ENCODE data around the gene PELI1. TPM values are rescaled to one million over a fixed set of nuclear protein-coding genes. Genes with fewer than 3 reads are reported as not detected.

The PELI1 gene
- total and polyA plus RNA-seq, 2 donors (not counting 3 experiments of a cell fraction or from before 2014, with no cell fraction given): 14.2 to 30.9 TPM

- no peak for DNase-seq (ENCODE audit: low read depth, low spot score)
- no TSS peak for BruUV-seq (replicated peaks)
- Histone ChIP-seq H3K36me3 (ENCODE audit: control insufficient read depth in 2 of 2, extremely low read depth in 1 of 2, insufficient read depth in 2 of 2, low read length in 2 of 2) (no peaks in the 10 kb centered on the region), H3K4me3 (replicated peaks in 1 of 3; ENCODE audit: insufficient read depth in 1 of 3, low read depth in 1 of 3, low read length in 3 of 3) (no peak overlapping the region), H2AFZ (ENCODE audit: low read depth, low read length) (no peak overlapping the region), H3K79me2 (ENCODE audit: control insufficient read depth, insufficient read depth, low read length) (peaks cover 34% of the 10 kb centered on the region), H3K4me1 (ENCODE audit: control insufficient read depth, extremely low read depth, insufficient read depth, low read length) (peaks cover 18% of the 10 kb centered on the region), H3K27ac (ENCODE audit: insufficient read depth, low read depth, low read length) (no peak overlapping the region), H3K4me2 (ENCODE audit: insufficient read depth, low read length) (no peak overlapping the region), H3K9ac (replicated peaks; ENCODE audit: extremely low read depth, insufficient read depth, low read length) (no peak overlapping the region), H4K20me1 (replicated peaks; ENCODE audit: control insufficient read depth, extremely low read depth, insufficient read depth, low read length) (no peaks in the 10 kb centered on the region), H3K9me1 (replicated peaks; ENCODE audit: control insufficient read depth, extremely low read depth, insufficient read depth, low read length) (no peaks in the 10 kb centered on the region), H3K27me3 (ENCODE audit: control insufficient read depth in 2 of 2, insufficient read depth in 2 of 2, low read length in 2 of 2) (peaks cover 0 to 4% of the 10 kb centered on the region in 2 experiments), H3K9me3 (replicated peaks; ENCODE audit: control insufficient read depth, insufficient read depth, low read length) (no peaks in the 10 kb centered on the region)
- dilution Hi-C loops (cut with MboI; ENCODE audit: extremely low pct_ligation_motif_present, low sequenced_read_pairs): no loop called here
- no peak for FAIRE-seq
- TF ChIP-seq EZH2 (IDR thresholded peaks at IDR 0.05; ENCODE audit: borderline replicate concordance, low read depth, low read length, severe bottlenecking): no peak
- no peak for TF ChIP-seq MAX (IDR thresholded peaks at IDR 0.05; ENCODE audit: insufficient read depth, insufficient read length)
- no peak for TF ChIP-seq GATA2 (IDR thresholded peaks at IDR 0.05; ENCODE audit: insufficient read depth, insufficient read length, low read depth, low read length)
- TF ChIP-seq POLR2AphosphoS5 (IDR thresholded peaks at IDR 0.05; ENCODE audit: insufficient read depth, low read depth, low read length): no peak
- TF ChIP-seq FOS (IDR thresholded peaks at IDR 0.05; ENCODE audit: borderline replicate concordance, insufficient read depth, low read length): no peak
- no peak for TF ChIP-seq MYC (IDR thresholded peaks at IDR 0.05; ENCODE audit: low read depth, low read length)
- TF ChIP-seq JUN (IDR thresholded peaks at IDR 0.05; ENCODE audit: borderline replicate concordance, insufficient read depth, insufficient read length, low read depth): no peak
- ChIA-PET CTCF (interaction anchor here (1.0 to 3.6 kb wide), 2 partner anchors 167 kb away, joined by 3 to 23 read pairs; no protein-coding TSS in a partner anchor), POLR2A (no interaction called here)
- intact Hi-C loops (cut with micrococcal nuclease): loop anchor here (10.0 kb wide), 2 partner anchors 379 to 499 kb away; partner anchors contain the start of gene AFTPH
These were observed 1.5 kb upstream of the PELI1 start for GRCh38 chr2:64145714-64146113.

- TF ChIP-seq FOS (IDR thresholded peaks at IDR 0.05; ENCODE audit: borderline replicate concordance, insufficient read depth, low read length) (no peak), POLR2AphosphoS5 (IDR thresholded peaks at IDR 0.05; ENCODE audit: insufficient read depth, low read depth, low read length) (no peak), CTCF (IDR thresholded peaks at IDR 0.05; ENCODE audit: extremely low read depth in 1 of 2, insufficient read depth in 1 of 2, low read depth in 1 of 2, low read length in 2 of 2) (no peak), EZH2 (IDR thresholded peaks at IDR 0.05; ENCODE audit: borderline replicate concordance, low read depth, low read length, severe bottlenecking) (no peak), POLR2A (IDR thresholded peaks at IDR 0.05; ENCODE audit: low read depth, low read length) (no peak), MYC (IDR thresholded peaks at IDR 0.05; ENCODE audit: low read depth, low read length) (no peak), MAX (IDR thresholded peaks at IDR 0.05; ENCODE audit: insufficient read depth, insufficient read length) (no peak), GATA2 (IDR thresholded peaks at IDR 0.05; ENCODE audit: insufficient read depth, insufficient read length, low read depth, low read length) (no peak), JUN (IDR thresholded peaks at IDR 0.05; ENCODE audit: borderline replicate concordance, insufficient read depth, insufficient read length, low read depth) (no peak)
- no peak overlapping the region for H3K4me2 ChIP-seq (ENCODE audit: insufficient read depth, low read length)
- dilution Hi-C loops (cut with MboI; ENCODE audit: extremely low pct_ligation_motif_present, low sequenced_read_pairs): no loop called here
- H3K79me2 ChIP-seq (ENCODE audit: control insufficient read depth, insufficient read depth, low read length): peaks cover 40% of the 10 kb centered on the region
- no peaks in the 10 kb centered on the region for H3K9me3 ChIP-seq (replicated peaks; ENCODE audit: control insufficient read depth, insufficient read depth, low read length)
- H3K4me1 ChIP-seq (ENCODE audit: control insufficient read depth, extremely low read depth, insufficient read depth, low read length): peaks cover 18% of the 10 kb centered on the region
- intact Hi-C loops (cut with micrococcal nuclease): loop anchor here (10.0 kb wide), 2 partner anchors 380 to 500 kb away; partner anchors contain the start of gene AFTPH
- no peak overlapping the region for H3K27ac ChIP-seq (ENCODE audit: insufficient read depth, low read depth, low read length)
- no peaks in the 10 kb centered on the region for H3K9me1 ChIP-seq (replicated peaks; ENCODE audit: control insufficient read depth, extremely low read depth, insufficient read depth, low read length)
- no peak overlapping the region for H3K9ac ChIP-seq (replicated peaks; ENCODE audit: extremely low read depth, insufficient read depth, low read length)
- POLR2A ChIA-PET: no interaction called here
- FAIRE-seq (no peak), DNase-seq (ENCODE audit: low read depth, low spot score) (no peak)
- no peak overlapping the region for H2AFZ ChIP-seq (ENCODE audit: low read depth, low read length)
- CTCF ChIA-PET: interaction anchor here (1.0 kb wide), 1 partner anchor 167 kb away, joined by 3 read pairs; no protein-coding TSS in a partner anchor
- peaks cover 0 to 4% of the 10 kb centered on the region in 2 experiments for H3K27me3 ChIP-seq (ENCODE audit: control insufficient read depth in 2 of 2, insufficient read depth in 2 of 2, low read length in 2 of 2)
- no TSS peak for BruUV-seq (replicated peaks)
- H4K20me1 ChIP-seq (replicated peaks; ENCODE audit: control insufficient read depth, extremely low read depth, insufficient read depth, low read length): no peaks in the 10 kb centered on the region
- H3K36me3 ChIP-seq (ENCODE audit: control insufficient read depth in 2 of 2, extremely low read depth in 1 of 2, insufficient read depth in 2 of 2, low read length in 2 of 2): no peaks in the 10 kb centered on the region
- no peak overlapping the region for H3K4me3 ChIP-seq (replicated peaks in 1 of 3; ENCODE audit: insufficient read depth in 1 of 3, low read depth in 1 of 3, low read length in 3 of 3)
These were observed 899 bp upstream of the PELI1 start for GRCh38 chr2:64145119-64145518.
